GM18951 (cell line): ENCODE results near the gene DICER1.
"Not testable (repeated sequence)": the region's sequence is repeated elsewhere in the genome, so short reads cannot be mapped to it uniquely, and the experiment has no call there.

ENCODE experiments used
- POLR2A ChIP-seq: IDR thresholded peaks from 4 replicates; pipeline ENCODE4 v1.6.1; 2011; ENCODE audit warnings: mild to moderate bottlenecking; ENCODE audit not compliant: insufficient read length, insufficient read depth; ENCODE audit errors: extremely low read depth
- in situ Hi-C: fragments of 300-500 bp; cut with MboI; formaldehyde crosslinking; loops from one replicate; pipeline ENCODE4 v1.12.0; 2022; ENCODE audit warnings: low sequenced_read_pairs, mixed read lengths, inconsistent platforms; ENCODE audit not compliant: unreplicated experiment

DICER1 gene

GRCh38 chr14:95151561-95151960 is 5.8 kb downstream of the DICER1 start:
- no peak for TF ChIP-seq POLR2A
- in situ Hi-C loops, result no loop called here

- no peak for TF ChIP-seq POLR2A
- in situ Hi-C loops, result no loop called here
Observed at GRCh38 chr14:95150910-95151309, 6.4 kb downstream of the DICER1 start.

GRCh38 chr14:95149441-95149840 is 7.9 kb downstream of the DICER1 start:
- no peak for TF ChIP-seq POLR2A
- in situ Hi-C loops, result no loop called here

GRCh38 chr14:95147597-95147996 is 9.7 kb downstream of the DICER1 start:
- TF ChIP-seq POLR2A, result no peak
- in situ Hi-C loops, result no loop called here

- in situ Hi-C loops, result no loop called here
- TF ChIP-seq POLR2A, result no peak
Observed at GRCh38 chr14:95146079-95146771, 11.1 kb downstream of the DICER1 start.

- no peak for TF ChIP-seq POLR2A
- in situ Hi-C loops, result no loop called here
Observed at GRCh38 chr14:95144849-95145248, 12.5 kb downstream of the DICER1 start.

GRCh38 chr14:95143808-95144620 is 13.3 kb downstream of the DICER1 start:
- in situ Hi-C loops, result no loop called here

GRCh38 chr14:95142208-95142607 is 15.1 kb downstream of the DICER1 start:
- TF ChIP-seq POLR2A, result no peak
- in situ Hi-C loops, result no loop called here

More at GRCh38 chr14:95143808-95144620, 13.3 kb downstream of the DICER1 start:
- no peak for TF ChIP-seq POLR2A

- no peak for TF ChIP-seq POLR2A
- in situ Hi-C loops, result no loop called here
Observed at GRCh38 chr14:95141684-95142083, 15.6 kb downstream of the DICER1 start.

- TF ChIP-seq POLR2A, result no peak
- in situ Hi-C loops, result no loop called here
Observed at GRCh38 chr14:95140060-95140858, 17.1 kb downstream of the DICER1 start.

GRCh38 chr14:95138876-95139275 is 18.5 kb downstream of the DICER1 start:
- in situ Hi-C loops, result no loop called here

GRCh38 chr14:95138455-95138854 is 18.9 kb downstream of the DICER1 start:
- in situ Hi-C loops, result not testable (repeated sequence)

More at GRCh38 chr14:95138876-95139275, 18.5 kb downstream of the DICER1 start:
- no peak for TF ChIP-seq POLR2A

- in situ Hi-C loops, result no loop called here
- no peak for TF ChIP-seq POLR2A
Observed at GRCh38 chr14:95137804-95138167, 19.5 kb downstream of the DICER1 start.
